Tibial nerve (tissue), 4 donors: ENCODE results near the gene POLD4.

ENCODE experiments used
- EP300 ChIP-seq, 2 donors: sonication (generic); formaldehyde crosslinking; IDR thresholded peaks; one replicate each; pipeline ENCODE4 v1.6.1; 2017; ENCODE audit warnings: antibody characterized with exemption in 2 of 2, mild to moderate bottlenecking in 1 of 2
- POLR2A ChIP-seq, 2 donors: fragments of 450-650 bp; IDR thresholded peaks; one replicate each; pipeline ENCODE4 v1.6.1; 2017; ENCODE audit warnings: antibody characterized with exemption in 2 of 2, mild to moderate bottlenecking in 2 of 2, moderate library complexity in 2 of 2
- TF ChIP-seq, protein P1 (sequence below), 5 experiments: fragments of 200-600 bp in 3 of 5; fragments of 450-650 bp in 2 of 5; sonication (generic) in 3 of 5; IDR thresholded peaks; one replicate each; pipeline ENCODE4 v1.5.1; 2016 to 2019; ENCODE audit warnings: antibody characterized with exemption in 5 of 5, mild to moderate bottlenecking in 3 of 5, moderate library complexity in 2 of 5

DNA sequence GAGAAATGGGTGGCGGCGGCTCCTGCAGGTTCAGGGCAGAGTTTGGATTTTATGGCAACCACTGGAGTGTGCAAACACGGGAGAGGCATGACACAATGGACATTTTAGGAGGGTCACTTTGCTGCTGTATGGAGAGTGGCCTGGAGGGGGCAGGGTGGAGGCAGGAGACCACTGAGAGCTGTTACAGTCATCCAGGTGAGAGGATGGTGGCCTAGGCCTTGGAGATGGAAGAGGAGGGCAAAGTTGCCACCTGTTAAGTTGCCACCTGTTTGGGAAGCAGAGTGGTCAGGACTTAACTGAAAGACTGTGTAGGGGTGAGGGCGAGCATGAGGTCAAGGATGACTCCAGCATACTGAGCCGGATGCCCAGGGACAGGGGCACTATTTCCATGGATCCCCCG is 36.1 kb upstream of the POLD4 start:
- TF ChIP-seq EP300 (IDR thresholded peaks at IDR 0.05) (no peak), POLR2A (IDR thresholded peaks at IDR 0.05) (no peak)
- TF ChIP-seq, protein P1, sequence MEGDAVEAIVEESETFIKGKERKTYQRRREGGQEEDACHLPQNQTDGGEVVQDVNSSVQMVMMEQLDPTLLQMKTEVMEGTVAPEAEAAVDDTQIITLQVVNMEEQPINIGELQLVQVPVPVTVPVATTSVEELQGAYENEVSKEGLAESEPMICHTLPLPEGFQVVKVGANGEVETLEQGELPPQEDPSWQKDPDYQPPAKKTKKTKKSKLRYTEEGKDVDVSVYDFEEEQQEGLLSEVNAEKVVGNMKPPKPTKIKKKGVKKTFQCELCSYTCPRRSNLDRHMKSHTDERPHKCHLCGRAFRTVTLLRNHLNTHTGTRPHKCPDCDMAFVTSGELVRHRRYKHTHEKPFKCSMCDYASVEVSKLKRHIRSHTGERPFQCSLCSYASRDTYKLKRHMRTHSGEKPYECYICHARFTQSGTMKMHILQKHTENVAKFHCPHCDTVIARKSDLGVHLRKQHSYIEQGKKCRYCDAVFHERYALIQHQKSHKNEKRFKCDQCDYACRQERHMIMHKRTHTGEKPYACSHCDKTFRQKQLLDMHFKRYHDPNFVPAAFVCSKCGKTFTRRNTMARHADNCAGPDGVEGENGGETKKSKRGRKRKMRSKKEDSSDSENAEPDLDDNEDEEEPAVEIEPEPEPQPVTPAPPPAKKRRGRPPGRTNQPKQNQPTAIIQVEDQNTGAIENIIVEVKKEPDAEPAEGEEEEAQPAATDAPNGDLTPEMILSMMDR (IDR thresholded peaks at IDR 0.05): peak; percentile 19 to 51 (median 29)
